Parathyroid adenoma (tissue), 2 donors: ENCODE results near the gene DDX10.
A peak's percentile ranks its signal among the peaks of the same experiment; 100 is the strongest.

Experiments used
- H2AFZ ChIP-seq: fragments of 300-600 bp; sonication (generic); one replicate; pipeline ENCODE4 v1.7.0; 2017; ENCODE audit warnings: antibody characterized with exemption, mild to moderate bottlenecking
- H3K27ac ChIP-seq: fragments of 300-600 bp; sonication (generic); one replicate; pipeline ENCODE4 v1.7.0; 2017
- H3K27me3 ChIP-seq: fragments of 300-600 bp; sonication (generic); one replicate; pipeline ENCODE4 v1.7.0; 2017; ENCODE audit warnings: low read length; ENCODE audit not compliant: control insufficient read depth, insufficient read depth
- H3K36me3 ChIP-seq: fragments of 300-600 bp; sonication (generic); one replicate; pipeline ENCODE4 v1.7.0; 2017; ENCODE audit warnings: low read length; ENCODE audit not compliant: control insufficient read depth, insufficient read depth
- H3K4me1 ChIP-seq: fragments of 300-600 bp; sonication (generic); one replicate; pipeline ENCODE4 v1.7.0; 2017; ENCODE audit warnings: control low read depth
- H3K4me2 ChIP-seq: fragments of 300-600 bp; sonication (generic); one replicate; pipeline ENCODE4 v1.7.0; 2017; ENCODE audit warnings: low read length
- H3K4me3 ChIP-seq: fragments of 300-600 bp; sonication (generic); one replicate; pipeline ENCODE4 v1.7.0; 2017; ENCODE audit warnings: low read depth, low read length
- H3K79me2 ChIP-seq: fragments of 300-600 bp; sonication (generic); one replicate; pipeline ENCODE4 v1.7.0; 2017; ENCODE audit warnings: control low read depth
- H3K9ac ChIP-seq: fragments of 300-600 bp; sonication (generic); one replicate; pipeline ENCODE4 v1.7.0; 2017; ENCODE audit warnings: mild to moderate bottlenecking
- H3K9me3 ChIP-seq: fragments of 300-600 bp; sonication (generic); one replicate; pipeline ENCODE4 v1.7.0; 2017; ENCODE audit warnings: low read length; ENCODE audit not compliant: control insufficient read depth
- CTCF ChIP-seq: fragments of 300-600 bp; sonication (generic); IDR thresholded peaks from one replicate; pipeline ENCODE4 v1.7.0; 2017; ENCODE audit warnings: antibody characterized with exemption, mild to moderate bottlenecking
- donor health status: primary hyperparathyroidism.

DDX10 gene

GRCh38 chr11:108693852-108694251, 29.0 kb downstream of the DDX10 start:
- H3K9ac ChIP-seq: no peak overlapping the region
- no peak overlapping the region for H3K27ac ChIP-seq
- H3K36me3 ChIP-seq: no peaks in the 10 kb centered on the region
- H3K4me2 ChIP-seq: no peak overlapping the region
- TF ChIP-seq CTCF: no peak
- H3K9me3 ChIP-seq: no peaks in the 10 kb centered on the region
- H3K27me3 ChIP-seq: no peaks in the 10 kb centered on the region
- no peaks in the 10 kb centered on the region for H3K79me2 ChIP-seq
- H2AFZ ChIP-seq: no peak overlapping the region
- H3K4me1 ChIP-seq: no peaks in the 10 kb centered on the region
- H3K4me3 ChIP-seq: no peak overlapping the region

DNA sequence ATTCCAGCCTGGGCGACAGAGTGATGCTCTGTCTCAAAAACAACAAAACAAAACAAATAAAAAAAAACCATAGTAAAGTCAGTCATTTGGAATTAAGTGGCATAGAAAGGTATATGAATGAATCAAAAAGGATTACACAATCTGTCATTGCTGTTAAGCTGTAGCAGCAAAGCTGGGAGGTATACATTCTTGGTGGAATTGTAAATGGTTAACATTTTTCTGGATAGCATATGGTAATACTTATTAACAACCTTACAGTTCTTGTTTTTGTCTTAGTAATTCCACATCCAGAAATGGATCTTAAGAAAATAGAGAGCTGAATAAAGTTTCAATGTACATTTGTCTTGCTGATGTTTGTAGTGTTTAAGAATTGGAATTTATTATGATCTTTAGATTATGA, 30.0 kb downstream of the DDX10 start:
- no peak overlapping the region for H3K4me3 ChIP-seq
- H3K9ac ChIP-seq: no peak overlapping the region
- H3K9me3 ChIP-seq: no peaks in the 10 kb centered on the region
- H3K27ac ChIP-seq: no peak overlapping the region
- H3K36me3 ChIP-seq: no peaks in the 10 kb centered on the region
- no peaks in the 10 kb centered on the region for H3K79me2 ChIP-seq
- TF ChIP-seq CTCF: no peak
- no peak overlapping the region for H2AFZ ChIP-seq
- H3K4me2 ChIP-seq: no peak overlapping the region
- H3K4me1 ChIP-seq: no peaks in the 10 kb centered on the region
- H3K27me3 ChIP-seq: no peaks in the 10 kb centered on the region

- no peak overlapping the region for H3K9ac ChIP-seq
- H2AFZ ChIP-seq: no peak overlapping the region
- TF ChIP-seq CTCF: peak; percentile 76
- H3K4me3 ChIP-seq: no peak overlapping the region
- H3K4me1 ChIP-seq: no peaks in the 10 kb centered on the region
- H3K79me2 ChIP-seq: no peaks in the 10 kb centered on the region
- H3K9me3 ChIP-seq: no peaks in the 10 kb centered on the region
- no peak overlapping the region for H3K4me2 ChIP-seq
- no peak overlapping the region for H3K27ac ChIP-seq
- no peaks in the 10 kb centered on the region for H3K36me3 ChIP-seq
- H3K27me3 ChIP-seq: no peaks in the 10 kb centered on the region
Measured at GRCh38 chr11:108697872-108698473, 33.1 kb downstream of the DDX10 start.

DNA sequence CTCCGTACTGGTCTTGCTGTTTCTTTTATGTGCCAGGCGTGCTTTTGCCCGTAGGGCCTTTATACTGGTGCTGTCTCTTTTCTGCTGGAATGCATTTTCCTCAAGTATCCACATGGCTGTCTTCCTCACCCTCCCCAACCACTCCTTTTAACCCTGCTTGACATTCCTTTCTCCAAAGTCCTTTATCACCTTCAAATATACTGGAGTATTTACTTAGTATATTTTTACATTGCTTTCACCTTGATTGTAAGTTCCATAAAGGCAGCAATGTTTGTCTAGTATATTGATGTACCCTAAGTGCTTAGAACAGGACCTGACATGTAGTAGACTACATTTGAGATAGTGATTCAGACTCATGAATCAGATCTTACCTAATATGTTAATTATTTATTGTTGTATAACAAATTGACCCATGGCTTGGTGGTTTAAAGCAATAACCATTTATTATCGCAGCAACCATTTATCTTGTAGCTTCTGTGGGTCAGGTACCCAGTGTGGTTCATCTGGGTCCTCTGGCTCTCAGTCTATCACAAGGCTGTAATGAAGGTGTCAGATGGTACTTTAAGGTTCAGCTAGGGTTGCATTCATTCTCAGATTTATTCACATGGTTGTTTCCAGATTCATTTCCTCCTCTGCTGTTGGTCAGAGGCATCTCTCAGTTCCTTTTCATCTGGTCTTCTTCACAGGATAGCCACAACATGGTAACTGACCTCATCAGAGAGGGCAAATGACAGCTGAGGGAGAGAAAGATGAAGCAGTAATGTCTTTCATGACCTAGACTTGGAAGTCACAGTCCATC, 34.2 kb downstream of the DDX10 start:
- no peak for TF ChIP-seq CTCF
- Histone ChIP-seq H3K27ac (no peak overlapping the region), H3K79me2 (no peaks in the 10 kb centered on the region), H3K9ac (no peak overlapping the region), H2AFZ (no peak overlapping the region), H3K4me3 (no peak overlapping the region), H3K4me2 (no peak overlapping the region), H3K9me3 (no peaks in the 10 kb centered on the region), H3K4me1 (no peaks in the 10 kb centered on the region), H3K36me3 (no peaks in the 10 kb centered on the region), H3K27me3 (no peaks in the 10 kb centered on the region)

DNA sequence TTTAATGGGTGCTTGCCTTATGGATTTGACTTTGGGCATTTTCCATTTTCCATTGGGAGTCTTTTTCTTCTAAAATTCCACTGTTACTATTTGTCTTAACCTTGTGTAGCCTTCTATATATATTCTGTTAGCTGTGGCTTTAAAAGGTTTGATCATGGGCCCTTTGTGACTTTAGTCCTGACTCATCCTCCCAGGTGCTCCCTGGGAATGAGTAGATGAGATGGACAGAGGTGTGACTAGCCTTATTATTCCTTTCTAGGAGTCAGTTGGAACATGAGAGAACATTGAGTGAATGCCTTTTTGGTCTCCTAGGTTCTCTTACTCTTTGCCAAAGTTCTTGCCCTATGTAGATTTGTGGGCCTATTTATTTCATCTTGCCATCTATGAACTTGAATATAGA, 39.0 kb downstream of the DDX10 start:
- no peak for TF ChIP-seq CTCF
- Histone ChIP-seq H3K27ac (no peak overlapping the region), H3K27me3 (no peaks in the 10 kb centered on the region), H3K9ac (no peak overlapping the region), H3K9me3 (no peaks in the 10 kb centered on the region), H3K79me2 (no peaks in the 10 kb centered on the region), H3K4me1 (no peaks in the 10 kb centered on the region), H3K4me2 (no peak overlapping the region), H2AFZ (no peak overlapping the region), H3K36me3 (no peaks in the 10 kb centered on the region), H3K4me3 (no peak overlapping the region)
